GM13976 (cell line): ENCODE data around the gene SS18.

Experiments used
- DNase-seq: peaks from one replicate; pipeline ENCODE4 v3.0.0; 2012; ENCODE audit warnings: low spot score
- in situ Hi-C: fragments of 300-500 bp; cut with MboI; formaldehyde crosslinking; loops from one replicate; pipeline ENCODE4 v1.12.0; 2022; ENCODE audit warnings: low sequenced_read_pairs, mixed read lengths, inconsistent platforms; ENCODE audit not compliant: unreplicated experiment
- TF ChIP-seq, protein P1 (sequence below): IDR thresholded peaks from 2 replicates; pipeline ENCODE4 v1.5.1; 2012; ENCODE audit warnings: borderline replicate concordance, mild to moderate bottlenecking; ENCODE audit not compliant: insufficient read depth; ENCODE audit errors: extremely low read depth, missing control alignments, control extremely low read depth

SS18 gene

DNA sequence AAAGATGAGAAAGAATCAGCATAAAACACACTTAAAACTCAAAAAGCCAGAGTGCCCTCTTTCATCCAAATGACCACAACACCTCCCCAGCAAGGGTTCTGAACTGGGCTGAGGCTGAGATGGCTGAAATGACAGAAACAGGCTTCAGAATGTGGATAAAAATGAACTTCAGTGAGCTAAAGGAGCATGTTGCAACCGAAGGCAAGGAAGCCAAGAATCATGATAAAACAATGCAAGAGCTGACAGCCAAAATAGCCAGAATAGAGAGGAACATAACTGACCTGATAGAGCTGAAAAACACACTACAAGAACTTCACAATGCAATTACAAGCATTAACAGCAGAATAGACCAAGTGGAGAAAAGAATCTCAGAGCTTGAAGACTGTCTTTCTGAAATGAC, 31.1 kb upstream of the SS18 start:
- no peak for DNase-seq
- TF ChIP-seq, protein P1, sequence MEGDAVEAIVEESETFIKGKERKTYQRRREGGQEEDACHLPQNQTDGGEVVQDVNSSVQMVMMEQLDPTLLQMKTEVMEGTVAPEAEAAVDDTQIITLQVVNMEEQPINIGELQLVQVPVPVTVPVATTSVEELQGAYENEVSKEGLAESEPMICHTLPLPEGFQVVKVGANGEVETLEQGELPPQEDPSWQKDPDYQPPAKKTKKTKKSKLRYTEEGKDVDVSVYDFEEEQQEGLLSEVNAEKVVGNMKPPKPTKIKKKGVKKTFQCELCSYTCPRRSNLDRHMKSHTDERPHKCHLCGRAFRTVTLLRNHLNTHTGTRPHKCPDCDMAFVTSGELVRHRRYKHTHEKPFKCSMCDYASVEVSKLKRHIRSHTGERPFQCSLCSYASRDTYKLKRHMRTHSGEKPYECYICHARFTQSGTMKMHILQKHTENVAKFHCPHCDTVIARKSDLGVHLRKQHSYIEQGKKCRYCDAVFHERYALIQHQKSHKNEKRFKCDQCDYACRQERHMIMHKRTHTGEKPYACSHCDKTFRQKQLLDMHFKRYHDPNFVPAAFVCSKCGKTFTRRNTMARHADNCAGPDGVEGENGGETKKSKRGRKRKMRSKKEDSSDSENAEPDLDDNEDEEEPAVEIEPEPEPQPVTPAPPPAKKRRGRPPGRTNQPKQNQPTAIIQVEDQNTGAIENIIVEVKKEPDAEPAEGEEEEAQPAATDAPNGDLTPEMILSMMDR, result no peak
- in situ Hi-C loops, result loop anchor here (25.0 kb wide), 1 partner anchor 1259 kb away; no protein-coding TSS in a partner anchor

GRCh38 chr18:26119246-26119645, 28.8 kb upstream of the SS18 start:
- no peak for DNase-seq
- TF ChIP-seq, protein P1, result no peak
- in situ Hi-C loops, result loop anchor here (25.0 kb wide), 1 partner anchor 1257 kb away; no protein-coding TSS in a partner anchor

GRCh38 chr18:26104035-26104434, 13.6 kb upstream of the SS18 start:
- in situ Hi-C loops, result loop anchor here (25.0 kb wide), 1 partner anchor 1242 kb away; no protein-coding TSS in a partner anchor
- DNase-seq, result no peak
- TF ChIP-seq, protein P1, result no peak

- TF ChIP-seq, protein P1, result no peak
- in situ Hi-C loops, result loop anchor here (25.0 kb wide), 1 partner anchor 1241 kb away; no protein-coding TSS in a partner anchor
- no peak for DNase-seq
Measured at GRCh38 chr18:26103579-26103978, 13.2 kb upstream of the SS18 start.

GRCh38 chr18:26097563-26097962, 7.2 kb upstream of the SS18 start:
- in situ Hi-C loops, result no loop called here
- DNase-seq, result no peak
- TF ChIP-seq, protein P1, result no peak

DNA sequence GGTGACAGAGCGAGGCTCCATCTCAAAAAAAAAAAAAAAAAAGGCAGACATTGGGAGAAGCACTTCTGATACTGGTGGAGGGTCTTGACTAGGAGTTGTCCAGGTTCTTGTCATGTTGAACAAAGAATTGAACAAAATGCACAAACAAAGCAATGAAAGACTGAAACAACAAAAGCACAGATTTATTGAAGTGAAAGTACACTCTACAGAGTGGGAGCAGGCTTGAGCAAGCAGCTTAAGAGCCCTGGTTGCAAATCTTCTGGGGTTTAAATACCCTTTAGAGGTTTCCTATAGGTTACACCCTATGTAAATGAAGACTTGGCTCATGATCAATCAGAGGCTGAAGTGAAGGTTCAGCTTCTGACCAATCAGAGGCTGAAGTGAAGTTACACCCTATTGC, 6.4 kb upstream of the SS18 start:
- TF ChIP-seq, protein P1, result no peak
- in situ Hi-C loops, result no loop called here

More for the DNA sequence above, 6.4 kb upstream of the SS18 start:
- DNase-seq, result no peak
